Measurements from ENCODE around the gene CACNA1C.

Gene CACNA1C

DNA sequence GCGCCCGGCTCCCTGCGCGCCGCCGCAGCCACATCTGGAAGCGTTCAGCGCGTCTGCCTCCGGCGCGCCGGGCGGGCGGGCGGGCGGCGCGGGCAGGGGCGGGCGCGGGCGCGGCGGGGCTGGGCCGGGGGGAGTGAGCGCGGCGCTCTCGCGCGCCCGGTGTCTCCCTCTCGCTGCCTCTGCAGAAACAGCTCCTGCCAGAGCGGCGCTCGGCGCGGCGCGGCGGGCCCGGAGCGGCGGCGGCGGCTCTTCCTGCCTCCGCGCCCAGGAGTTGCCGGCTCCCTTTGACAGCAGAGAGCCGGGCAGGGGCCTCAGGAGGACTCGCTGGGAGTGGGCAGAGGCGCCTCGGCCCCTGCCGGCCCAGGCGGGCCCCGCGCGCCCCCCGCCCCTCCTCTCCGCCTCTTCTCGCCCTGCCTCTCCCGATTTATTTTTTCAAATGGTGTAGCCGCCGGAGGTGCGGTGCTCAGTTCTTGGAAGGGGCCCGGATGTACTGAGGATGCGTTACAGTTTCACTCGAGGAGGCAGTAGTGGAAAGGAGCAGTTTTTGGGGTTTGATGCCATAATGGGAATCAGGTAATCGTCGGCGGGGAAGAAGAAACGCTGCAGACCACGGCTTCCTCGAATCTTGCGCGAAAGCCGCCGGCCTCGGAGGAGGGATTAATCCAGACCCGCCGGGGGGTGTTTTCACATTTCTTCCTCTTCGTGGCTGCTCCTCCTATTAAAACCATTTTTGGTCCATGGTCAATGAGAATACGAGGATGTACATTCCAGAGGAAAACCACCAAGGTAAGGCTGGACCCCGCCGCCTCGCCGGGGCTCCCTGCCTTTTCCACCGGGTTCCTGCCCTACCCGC, at the start of gene CACNA1C:
Gene CACNA1C, plus strand, starts transcription at position 162 of the 853 bp plus-strand sequence. Its CDS starts 576 bp downstream, at position 738.
- DNase-seq, result peak; percentile 92

DNA sequence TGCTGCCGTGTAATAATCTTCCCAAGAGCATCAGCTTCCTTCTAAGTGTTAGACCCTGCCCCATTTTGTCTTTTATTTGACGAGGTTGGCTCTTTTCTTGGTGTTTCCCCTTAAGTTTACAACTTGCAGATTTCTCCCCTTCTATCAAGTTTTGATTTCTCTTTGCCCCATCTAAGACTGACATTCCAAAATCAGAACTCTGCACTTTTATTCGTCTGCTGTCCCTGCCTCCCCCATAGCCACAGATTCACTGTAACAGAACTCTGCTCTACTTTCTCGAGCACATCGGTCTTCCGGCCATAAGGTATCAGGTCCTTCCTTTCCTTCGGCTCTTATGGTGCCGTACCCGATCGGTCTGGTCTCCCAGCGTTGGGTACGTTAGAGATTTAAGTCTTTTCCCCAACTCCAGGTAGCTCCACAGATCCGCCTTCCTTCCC, 49.1 kb upstream of the CACNA1C start:
- peak; percentile 77 for DNase-seq

DNA sequence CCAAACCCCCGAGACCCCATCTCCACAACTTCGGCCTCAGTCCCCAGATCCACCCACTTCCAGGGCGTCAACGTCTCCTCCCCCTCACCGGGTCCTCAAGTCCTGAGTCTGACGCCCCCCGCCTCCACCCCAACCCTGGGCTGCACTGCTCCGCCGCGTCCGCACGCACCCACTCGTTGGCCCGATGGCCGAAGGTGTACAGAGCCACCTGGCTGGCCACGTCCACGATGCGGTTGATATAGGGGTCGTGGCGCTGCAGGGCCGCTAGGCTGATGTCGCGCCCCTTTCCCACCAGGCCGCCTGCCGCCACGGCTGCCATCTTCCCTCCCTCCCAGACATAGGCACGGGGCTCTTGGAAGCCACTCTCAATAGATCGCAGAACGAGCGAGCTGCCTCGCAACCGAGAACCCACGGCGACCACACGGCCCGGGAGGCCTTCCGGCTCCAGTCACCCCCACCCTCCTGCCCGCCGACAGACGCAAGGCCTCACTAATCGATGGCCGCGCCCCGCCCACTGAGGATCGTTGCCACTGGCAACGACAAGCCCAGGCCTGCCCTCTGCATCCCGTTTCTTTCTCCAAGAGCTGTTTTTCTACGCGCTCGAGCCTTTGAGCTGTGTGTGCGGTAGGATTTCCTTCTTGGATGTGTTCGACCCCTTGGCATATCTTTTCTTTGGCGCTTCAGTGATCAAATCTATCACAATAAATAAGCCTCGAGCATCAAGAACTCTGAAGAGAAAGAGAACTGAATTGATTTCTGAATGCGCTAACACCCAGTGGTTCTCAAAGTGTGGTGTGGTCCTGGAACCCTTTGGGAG, 48.5 kb upstream of the CACNA1C start, which contains the start of gene DCP1B:
Gene DCP1B, minus strand, starts transcription at position 345 of the 817 bp plus-strand sequence. Its CDS starts 26 bp downstream, at position 319.
- peak; percentile 100 for DNase-seq

DNA sequence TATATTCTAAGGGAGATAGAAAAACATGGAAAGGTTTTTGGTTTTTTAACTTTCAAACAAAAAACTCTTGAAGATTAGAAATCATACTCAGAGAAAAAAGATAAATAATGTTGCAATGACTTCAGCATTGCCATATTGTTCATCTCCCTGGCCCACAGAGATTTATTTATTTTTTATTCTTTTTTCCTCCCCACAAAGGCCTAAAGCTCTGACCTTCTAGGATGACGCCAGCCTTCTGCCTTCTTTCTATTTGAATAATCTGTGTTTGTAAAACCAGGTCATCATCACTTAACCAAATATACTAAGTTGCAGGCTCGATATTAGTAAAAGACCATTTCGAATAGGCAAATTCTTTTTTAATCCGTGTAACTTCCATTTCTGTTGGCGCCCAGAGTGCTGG, 44.1 kb upstream of the CACNA1C start:
- no peak for DNase-seq

DNA sequence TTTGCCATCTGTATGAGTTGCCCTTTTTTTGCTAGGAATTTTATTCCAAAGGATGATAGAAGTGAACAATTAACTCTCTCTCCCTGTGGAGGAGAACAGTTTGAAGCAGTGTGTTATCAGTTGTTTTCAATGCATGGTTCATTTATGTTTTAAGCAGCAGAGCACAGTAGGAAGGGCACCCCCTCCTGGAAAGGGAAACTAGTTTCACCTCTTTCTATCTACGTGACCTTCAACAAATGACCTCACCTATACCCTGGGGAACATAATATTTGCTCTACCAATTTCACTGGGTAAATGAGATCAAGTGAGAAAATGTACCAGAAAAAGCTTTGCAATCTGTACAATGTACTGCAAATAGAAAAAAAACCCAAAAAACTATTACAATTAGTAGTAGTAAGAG, 43.2 kb upstream of the CACNA1C start:
- DNase-seq, result no peak

DNA sequence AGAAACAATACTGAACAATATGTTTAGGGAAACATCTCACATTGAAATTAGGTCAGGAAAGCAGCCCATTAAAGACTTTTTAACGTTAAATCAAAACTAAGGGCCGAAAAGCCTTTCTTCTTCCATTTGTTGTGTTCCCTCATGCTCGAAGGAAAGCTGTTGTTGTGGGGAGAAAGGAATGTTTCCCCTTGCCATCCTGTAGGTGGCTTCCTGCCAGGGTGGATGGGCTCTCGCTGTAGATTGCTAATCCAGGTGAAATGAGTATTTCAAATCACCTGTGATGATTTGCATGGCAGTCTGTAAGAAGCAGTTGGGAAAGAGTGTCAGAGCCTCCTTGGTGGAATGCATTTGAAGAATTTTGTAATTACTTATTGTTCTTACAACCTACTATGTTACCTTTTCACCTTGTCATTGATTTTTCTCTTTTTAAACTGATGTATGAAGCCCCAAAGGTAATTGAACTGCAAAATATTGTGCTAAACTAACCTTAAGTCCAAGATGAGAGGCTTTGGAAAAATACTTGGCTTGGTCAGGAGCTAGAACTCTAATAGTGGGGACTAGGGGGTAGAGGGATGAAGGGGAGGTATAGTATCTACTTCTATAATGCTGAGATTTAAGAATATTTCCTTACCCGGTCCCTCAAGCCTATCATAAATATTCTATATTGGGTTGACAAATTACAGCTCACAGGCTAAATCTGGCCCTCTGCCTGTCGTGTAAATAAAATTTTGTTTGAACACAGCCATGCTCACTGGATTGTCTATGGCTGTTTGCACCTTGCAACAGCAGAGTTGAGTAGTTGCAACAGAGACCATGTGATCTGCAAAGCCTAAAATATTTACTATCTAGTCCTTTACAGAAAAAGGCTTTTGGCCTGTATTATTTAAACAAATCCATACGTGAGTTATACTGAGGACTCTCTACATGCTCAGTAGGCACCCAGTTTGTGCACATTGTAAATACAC, 40.9 kb upstream of the CACNA1C start:
- DNase-seq, result peak; percentile 46

DNA sequence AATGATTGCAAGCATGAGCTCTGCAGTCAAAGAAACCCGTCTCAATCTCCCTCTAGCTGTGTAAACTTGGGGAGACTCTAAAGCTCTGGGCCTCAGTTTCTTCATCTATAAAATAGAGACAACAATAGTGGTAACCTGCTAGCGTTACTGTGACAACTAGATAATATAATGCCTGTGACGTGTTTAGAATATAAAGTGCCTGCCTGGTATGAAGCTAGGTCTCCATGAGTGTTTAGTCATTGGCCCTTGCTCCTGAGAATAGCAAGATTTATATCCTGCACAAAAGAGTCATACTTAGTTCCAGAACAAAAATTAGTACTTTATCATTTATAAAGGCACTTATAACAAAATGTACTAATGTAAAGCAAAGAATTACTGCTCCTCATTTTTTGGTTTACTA, 39.7 kb upstream of the CACNA1C start:
- DNase-seq, result no peak

DNA sequence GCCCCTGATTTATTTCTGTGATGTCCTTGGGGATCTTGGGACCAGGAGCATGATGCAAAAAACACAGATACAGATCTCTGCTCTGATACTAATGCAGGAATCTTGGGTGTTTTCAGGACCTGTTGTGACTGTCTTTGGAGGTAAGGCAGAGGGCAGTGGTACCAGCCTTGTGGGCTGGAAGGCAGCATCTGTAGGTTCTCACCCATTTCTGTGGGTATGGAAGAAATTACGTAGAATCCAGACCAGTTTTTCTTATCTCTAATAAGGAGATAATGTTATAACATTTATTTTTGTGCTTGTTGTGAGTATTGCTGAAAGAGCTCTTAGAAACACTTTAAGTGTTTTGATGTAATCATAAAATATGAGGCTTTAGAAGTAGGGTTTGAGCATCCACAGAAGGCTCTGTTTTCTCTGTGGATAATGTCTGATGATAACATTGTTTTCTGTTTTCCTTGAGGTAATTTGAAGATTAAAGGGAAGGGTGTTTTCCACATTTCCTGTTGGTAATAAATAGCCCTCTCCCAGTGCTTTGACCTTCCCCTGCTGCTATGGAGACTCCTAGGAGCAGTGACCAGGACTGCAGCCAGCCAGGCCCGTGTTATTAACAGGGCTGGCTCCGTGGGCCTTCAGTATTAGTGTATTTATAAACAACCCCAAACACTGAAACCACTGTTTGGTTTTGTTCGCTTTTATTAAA, 39.1 kb upstream of the CACNA1C start:
- DNase-seq, result no peak

DNA sequence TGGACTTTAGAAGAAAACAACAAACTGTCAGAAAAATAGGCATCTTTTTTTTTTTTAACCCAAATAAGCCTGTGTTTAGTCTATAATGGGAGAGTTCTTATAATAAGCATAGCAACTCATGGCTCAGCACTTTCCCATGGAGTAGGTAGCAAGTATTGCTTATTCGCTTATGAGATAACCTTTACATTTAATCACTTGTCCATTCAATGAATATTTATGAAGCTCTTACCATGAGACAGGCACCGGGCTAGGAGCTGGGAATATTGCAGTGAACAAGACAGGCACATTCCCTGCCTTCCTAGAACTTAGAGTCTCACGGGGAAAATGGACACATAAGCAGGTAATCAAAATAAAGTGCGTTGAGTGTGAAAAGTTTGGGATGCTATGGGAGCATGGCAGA, 38.6 kb upstream of the CACNA1C start:
- no peak for DNase-seq

DNA sequence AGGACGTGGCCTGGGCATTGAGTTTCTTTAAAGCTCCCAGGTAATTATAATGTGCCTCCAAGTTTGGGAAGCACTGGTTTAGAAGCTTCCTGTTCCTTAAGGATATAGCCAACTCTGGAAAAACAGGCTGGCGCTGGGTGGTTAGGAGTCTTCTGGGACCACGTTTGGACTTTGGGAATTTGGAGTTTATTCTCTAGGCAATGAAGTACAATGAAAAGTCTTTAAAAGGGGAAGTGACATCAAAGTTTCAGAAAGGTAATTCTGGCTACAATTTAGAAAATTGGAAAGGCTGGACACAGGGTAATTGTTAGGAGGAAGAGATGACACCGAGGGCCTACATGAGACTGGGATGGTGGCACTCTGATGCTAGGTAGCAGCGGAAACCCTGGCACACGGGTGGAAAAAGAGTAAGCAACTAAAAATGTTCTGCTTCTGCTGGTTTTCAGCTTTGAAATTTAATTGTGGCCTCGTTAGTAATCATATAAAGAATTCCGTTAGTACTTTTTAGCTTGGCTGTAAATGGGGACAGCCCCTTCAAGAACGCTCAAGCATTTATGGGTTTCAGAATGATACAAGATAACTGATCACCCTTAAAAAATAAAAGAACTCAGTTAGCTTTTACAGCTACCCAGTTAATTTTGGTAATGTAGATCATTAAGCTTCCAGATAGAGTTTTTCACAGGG, 35.8 kb upstream of the CACNA1C start:
- DNase-seq, result no peak

DNA sequence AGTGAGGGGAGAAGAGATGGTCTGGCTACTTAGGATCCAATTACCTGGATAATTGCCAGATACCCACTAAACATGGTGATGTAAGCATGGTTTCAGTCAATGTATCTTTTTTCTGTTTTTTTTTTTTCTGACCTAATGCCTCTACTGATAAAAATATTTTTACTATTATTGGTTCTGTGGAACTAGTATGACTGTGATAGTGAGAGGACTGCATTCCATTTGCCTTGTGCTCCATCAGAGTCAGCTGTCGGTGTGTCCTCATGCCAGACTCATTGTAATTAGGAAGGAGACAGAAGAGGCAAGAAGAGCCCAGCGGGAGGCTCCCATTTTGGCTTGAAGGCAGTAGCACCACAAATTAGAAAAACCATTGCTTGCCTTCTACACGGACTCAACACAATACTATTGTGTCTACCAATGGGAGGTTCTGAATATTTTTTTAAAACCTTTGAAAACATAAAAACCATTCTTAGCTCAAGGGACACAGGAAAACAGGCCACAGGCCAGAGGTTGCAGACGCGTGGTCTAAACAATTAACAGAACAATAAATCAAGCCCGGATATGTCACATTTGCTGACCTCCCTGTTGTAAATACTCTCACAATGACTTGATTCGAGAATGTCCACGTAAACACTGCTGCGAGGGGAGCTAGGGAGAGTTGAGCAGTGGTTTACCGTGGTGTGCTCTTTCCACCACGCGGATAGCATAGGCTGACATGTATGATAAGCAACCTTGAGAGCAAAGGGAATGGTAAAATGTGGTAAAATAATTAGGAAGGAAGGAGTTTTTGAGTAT, 35.0 kb upstream of the CACNA1C start:
- DNase-seq, result no peak

DNA sequence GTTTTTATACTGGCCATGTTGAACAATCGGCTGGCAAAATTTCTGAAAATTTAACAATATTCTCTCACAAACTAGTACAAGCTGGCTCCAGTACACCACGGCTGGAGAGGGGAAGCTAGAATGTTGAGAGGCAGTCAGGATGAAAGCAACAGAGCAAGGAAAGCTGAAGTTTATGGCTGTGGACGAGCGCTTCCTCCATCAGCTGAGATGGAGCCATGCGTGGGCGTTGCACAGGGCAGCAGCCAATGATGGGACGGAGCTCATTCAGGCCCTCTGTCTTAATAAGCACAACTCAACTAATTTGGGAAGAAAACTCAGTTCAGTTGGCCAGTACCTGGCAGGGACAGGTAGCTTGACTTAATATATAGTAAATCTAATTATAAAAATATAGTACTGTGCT, 34.4 kb upstream of the CACNA1C start:
- DNase-seq, result no peak

DNA sequence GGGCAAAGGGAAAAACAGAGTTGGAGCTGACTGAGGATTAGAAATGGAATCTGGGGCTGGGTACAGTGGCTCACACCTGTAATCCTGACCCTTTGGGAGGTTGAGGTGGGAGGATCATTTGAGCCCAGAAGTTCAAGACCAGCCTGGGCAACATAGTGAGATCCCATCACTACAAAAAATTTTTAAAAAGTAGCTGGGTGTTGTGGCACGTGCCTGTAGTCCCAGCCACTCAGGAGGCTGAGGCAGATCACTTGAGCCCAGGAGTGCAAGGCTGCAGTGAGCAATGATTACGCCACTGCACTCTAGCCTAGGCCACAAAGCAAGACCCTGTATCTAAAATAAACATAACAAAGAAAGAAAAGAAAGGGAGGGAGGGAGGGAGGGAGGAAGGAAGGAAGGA, 33.7 kb upstream of the CACNA1C start:
- no peak for DNase-seq

DNA sequence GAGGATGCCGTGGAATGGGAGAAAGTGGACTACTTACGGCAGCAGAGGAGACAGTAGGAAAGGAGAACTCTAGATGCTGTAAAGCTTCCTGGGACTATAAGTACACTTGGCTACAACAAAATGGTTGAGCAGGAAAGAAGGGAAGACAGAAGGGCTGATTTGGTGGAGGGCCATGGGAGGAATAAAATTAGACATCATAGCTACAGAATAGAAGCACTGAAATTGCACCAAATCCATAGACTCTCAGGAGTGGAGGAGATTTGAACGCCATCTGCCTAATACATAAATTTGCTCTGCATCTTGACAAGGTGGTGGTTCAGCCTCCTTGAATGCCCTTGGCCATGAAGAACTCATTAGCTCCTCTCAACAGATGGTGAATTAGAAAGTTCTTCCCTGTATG, 32.3 kb upstream of the CACNA1C start:
- no peak for DNase-seq

DNA sequence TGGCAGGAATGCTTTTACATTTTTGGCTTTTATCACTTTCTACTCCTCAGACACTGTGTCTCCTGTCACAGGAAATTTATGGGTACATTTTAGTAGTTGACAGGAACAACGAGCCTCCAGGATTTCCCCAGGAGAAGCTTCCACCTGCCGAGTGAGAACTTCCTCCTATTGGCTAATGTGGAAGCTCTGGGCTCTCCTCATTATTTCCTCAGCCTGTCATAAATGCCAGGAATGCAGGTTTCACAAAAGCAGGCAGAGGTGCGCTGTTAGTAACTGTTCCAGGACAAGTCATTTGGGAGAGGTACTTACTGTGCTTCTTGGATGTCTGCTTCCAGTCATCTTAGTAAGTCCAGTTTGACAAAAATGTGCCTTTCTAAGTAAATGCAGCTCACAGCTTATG, 29.4 kb upstream of the CACNA1C start:
- DNase-seq, result no peak

DNA sequence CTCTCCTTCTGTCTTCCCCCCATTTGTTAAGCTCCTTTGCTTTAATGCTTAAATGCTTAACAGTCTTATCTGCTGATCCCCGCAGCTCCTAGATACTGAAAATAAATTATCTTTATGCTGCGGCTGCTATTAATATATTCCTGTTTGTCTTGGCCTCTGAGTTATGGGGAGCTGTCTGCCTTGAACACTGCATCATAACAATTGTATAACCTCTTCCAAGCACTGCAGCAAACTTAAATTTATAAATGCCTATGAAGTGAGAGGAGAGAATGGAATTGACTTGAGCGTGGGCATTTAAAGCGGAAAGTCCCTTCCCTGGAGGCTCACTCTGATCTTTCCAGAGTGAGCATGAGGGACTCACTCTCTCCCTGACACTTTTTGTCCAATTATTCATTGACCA, 25.4 kb upstream of the CACNA1C start:
- no peak for DNase-seq

DNA sequence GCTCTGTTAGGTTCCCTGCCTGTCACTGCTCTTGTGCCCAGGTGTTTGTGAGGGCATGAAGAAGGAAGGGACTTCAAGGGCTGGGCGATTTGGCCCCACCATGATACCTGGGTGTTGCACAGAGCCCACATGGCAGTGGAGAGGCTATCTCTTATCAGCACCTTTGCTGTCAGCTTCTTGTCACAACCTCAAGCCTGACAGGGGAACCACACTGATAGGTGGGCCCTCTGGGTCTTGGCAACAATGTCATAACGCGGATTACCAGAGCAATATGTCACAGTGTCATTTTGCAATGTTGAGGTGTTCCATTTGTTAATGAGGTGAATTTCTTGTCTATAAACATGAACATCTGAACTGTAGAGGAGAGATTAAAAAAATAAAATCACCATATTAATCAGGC, 22.9 kb upstream of the CACNA1C start:
- no peak for DNase-seq

DNA sequence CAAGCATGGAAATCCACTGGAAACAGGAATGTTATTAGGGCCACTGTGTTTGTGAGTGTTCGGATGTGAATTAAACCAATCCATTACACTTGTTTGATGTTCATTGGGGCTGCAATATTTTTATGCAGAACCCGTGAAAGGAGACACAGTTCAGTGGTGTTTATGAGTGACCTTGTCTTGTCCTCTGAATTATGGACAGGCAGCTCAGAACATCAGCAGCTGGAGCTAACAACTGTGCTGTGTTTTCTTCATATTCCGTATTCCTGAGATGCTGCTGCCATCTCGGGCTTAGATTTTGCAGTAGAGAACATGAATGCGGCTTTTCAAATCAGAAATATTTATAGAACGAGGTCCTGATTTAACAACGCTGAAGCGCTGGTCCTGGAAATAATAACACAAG, 20.3 kb upstream of the CACNA1C start:
- DNase-seq, result no peak

DNA sequence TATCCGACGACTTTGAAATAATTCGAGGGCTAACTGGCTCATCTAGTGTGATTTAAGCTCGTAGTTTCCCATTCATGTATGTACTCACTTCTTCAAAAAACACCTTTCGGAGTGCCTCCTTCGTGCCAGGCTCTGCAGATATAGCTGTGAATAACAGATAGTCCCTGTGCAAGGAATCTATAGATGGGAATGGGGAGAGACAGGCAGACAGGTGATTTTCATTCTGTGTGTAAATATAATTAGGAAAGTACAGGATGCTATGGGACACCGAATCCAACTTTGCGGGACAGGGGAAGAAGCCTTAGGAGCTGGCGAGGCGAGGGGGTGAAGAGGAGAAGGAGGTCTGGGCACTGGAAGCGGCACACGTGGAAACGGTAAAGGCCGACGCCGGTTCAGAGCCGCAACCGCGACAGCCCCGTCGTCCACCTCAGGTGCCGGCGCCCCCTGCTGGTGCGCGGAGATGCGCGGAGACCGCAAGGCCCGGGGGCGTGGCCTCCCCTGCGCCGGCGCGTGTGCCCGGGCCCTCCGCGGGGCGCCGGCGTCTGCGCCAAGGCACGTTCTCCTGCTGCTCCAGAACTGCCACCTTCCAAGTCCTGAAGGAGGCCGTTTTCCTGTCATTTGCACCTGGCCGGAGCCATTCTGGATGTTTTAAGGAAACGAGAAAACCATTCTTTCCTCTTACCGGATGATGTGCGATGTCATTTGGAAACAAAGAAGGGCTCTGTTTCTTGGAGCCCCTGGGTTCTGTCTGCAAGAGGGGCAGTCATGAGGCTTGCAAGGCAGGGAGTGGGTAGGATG, 18.0 kb upstream of the CACNA1C start:
- peak; percentile 100 for DNase-seq

Data from NCI-H2171 (cell line).